C4-2B (cell line): ENCODE data around the gene AGL.
A peak's percentile ranks its signal among the peaks of the same experiment; 100 is the strongest.

Experiments used
- H3K27ac ChIP-seq: fragments of 450-650 bp; 2 replicates; pipeline ENCODE4 v1.5.1; 2017
- ZFX ChIP-seq: fragments of 450-650 bp; IDR thresholded peaks from 2 replicates; pipeline ENCODE4 v1.6.1; 2017
- TF ChIP-seq, protein P1 (sequence below): fragments of 450-650 bp; conservative IDR thresholded peaks from 2 replicates; pipeline ENCODE4 v1.5.1; 2017; ENCODE audit warnings: mild to moderate bottlenecking

AGL gene

DNA sequence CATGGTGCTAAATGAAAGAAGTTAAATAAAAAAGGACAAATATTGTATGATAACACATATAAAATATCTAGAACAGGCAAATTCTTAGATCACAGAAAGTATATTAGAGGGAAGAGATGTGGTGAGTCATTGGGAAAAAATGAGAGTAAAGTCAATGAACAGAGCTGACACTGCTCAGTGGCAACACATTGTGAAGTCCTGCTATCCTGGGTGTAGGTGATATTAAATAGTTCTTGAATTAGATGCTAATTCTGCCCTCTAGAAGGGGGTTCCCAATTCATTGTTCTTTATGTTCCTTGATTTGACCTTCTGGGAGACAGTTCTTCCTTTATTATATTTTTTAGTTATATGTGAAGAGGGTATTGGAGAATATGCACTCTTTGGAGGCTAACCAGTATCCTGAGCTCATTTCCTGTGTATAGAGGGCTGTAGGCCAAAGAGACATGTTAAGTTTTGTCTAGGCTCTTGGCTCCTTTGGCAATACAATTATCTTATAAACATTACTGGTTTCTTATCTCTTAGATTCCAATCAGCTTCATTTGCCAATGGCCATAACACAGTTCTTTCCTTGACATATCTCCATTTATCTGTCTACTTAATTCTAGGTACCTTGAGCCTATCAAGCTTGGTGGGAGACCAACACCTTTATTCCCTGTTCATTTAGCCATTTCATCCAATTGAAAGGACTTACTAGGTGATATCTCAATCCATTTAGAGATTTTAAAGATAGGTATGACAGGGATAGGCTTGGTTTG, 113.1 kb downstream of the AGL start:
- TF ChIP-seq, protein P1, sequence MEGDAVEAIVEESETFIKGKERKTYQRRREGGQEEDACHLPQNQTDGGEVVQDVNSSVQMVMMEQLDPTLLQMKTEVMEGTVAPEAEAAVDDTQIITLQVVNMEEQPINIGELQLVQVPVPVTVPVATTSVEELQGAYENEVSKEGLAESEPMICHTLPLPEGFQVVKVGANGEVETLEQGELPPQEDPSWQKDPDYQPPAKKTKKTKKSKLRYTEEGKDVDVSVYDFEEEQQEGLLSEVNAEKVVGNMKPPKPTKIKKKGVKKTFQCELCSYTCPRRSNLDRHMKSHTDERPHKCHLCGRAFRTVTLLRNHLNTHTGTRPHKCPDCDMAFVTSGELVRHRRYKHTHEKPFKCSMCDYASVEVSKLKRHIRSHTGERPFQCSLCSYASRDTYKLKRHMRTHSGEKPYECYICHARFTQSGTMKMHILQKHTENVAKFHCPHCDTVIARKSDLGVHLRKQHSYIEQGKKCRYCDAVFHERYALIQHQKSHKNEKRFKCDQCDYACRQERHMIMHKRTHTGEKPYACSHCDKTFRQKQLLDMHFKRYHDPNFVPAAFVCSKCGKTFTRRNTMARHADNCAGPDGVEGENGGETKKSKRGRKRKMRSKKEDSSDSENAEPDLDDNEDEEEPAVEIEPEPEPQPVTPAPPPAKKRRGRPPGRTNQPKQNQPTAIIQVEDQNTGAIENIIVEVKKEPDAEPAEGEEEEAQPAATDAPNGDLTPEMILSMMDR = no peak
- TF ChIP-seq ZFX = no peak
- no peak overlapping the region for H3K27ac ChIP-seq

DNA sequence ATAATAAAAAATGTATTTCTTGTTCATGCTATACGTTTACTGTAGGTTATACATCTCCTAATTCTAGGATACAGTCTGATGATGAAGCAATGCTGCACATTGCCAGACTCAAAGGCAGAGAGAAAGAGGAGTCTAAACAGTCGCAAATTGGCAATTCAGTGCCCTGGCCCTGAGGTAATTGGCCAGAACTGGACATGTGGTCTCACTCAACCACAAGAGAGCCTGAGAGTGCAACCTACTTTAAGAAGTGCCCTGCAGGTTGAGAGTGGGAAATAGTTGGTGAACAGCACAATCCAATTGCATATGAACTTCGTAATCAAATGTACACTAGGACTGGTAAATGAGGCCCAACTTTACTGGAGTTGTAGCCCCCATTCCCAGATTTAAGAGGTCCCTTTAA, 114.6 kb downstream of the AGL start:
- H3K27ac ChIP-seq = peak overlapping the region; percentile 59; the same call in 1 of the 2 replicates
- TF ChIP-seq, protein P1 = no peak
- no peak for TF ChIP-seq ZFX

DNA sequence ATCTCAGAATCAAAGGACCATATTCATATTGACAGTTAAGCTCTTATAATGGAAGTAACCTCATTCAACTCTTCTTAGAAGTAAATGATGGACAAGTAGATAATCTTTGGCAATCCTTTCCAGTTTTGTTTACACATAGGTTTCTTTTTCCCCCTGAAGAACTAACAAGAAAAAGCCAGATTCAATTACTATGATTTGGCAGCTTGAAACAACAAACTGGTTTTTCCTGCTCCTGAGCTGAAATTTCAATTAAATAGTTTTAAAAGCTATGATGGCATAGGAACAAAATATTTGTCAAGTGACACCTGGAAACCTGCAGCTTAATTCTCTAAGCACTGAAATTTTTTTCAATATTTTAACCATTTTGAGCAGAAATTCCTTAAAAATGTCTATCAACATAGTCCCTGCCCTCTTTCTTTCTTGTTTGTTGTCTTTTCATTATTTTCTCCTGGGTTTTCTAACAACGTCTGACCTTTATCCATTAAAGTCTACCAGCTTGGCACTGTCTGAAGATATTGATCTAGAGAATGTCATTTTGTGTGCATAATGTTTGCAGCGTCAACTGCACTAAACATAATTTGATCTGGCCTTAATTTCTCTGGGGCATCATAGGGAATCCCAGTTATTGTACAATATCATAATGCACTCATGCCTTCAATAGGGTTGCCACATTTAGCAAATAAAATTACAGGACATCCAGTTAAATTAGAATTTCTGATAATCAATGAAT, 115.7 kb downstream of the AGL start:
- peak overlapping the region; percentile 82 for H3K27ac ChIP-seq
- no peak for TF ChIP-seq ZFX
- TF ChIP-seq, protein P1 = no peak

DNA sequence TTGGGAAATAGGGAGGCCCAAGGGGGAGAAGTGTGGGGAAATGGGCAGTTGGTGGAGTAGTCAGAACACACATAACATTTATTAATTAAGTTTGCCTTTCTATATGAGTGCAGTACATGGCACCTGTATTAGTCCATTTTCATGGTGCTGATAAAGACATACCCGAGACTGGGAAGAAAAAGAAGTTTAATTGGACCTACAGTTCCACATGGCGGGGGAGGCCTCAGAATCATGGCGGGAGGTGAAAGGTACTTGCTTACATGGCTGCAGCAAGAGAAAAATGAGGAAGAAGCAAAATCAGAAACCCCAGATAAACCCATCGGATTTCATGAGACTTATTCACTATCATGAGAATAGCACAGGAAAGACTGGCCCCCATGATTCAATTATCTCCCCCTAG, 118.1 kb downstream of the AGL start:
- TF ChIP-seq, protein P1 = no peak
- no peak for TF ChIP-seq ZFX
- no peak overlapping the region for H3K27ac ChIP-seq

DNA sequence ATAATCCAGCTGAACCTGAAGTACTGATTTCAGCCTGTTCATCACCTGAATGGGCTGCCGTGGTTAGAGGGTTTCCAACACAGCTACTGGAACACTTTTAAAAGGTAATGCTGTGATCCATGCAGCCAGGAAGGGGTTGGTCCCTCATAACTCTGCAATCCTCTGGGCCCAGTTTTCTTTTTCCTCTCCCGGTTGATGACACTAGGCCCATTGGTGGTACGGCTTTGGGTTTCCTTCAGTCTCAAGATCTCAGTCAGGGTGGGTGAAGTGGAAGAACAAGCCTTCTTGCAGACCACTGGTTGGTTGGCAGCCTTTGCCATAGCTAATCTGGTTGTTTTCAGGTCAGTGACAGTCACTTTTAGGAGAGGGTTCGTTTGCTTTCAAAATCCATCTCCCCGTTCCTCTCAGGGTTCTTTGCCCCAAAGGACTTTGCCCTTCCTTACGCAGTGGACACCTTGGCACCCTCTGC, 119.1 kb downstream of the AGL start:
- H3K27ac ChIP-seq = peak overlapping the region; percentile 79
- no peak for TF ChIP-seq ZFX
- TF ChIP-seq, protein P1 = no peak

DNA sequence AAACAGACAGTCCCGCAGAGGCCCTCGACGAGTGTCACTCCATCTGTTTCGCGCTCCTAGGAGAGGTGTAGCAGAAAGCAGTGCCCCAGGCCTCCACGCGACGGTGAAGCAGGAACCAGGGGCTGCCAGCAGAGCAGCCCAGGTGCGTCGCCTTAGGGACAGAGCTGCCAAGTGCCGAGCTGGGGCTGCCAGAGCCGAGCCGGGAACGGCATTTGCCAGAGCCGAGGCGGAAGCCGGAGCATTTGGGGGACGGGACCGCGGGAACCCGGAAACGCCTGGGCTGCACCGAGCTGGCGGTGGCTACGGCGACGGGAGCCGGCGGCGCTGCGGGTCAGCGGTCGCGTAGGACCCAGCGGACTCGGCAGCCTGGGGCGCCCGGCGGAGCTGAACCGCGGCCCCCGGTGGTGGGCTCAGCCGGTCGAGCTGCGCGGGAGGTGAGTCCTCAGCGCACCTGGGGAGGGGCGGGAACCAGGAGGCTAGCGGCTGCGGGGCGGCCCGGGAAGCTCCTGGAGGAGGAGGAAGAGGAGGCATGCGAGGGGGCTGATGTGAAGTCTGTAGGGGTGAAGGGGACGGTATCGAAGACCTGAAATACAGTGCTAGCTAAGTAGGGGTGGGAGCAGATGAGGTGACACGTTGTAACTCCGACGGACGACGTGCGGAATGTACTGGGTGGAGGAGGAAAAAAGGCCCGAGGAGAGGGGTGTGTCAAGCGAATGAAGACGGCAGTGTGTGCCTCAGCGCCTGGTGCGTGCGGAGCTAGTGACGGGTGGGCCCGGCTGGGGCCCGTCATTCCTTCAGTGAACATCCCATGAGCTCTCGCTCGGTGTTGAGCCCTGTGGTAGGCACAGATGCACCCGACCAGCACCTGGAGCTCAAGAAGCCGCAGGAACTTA, 119.8 kb downstream of the AGL start, which contains the start of gene SLC35A3:
SLC35A3 (plus strand) TSS at position 268 of the 893 bp plus-strand sequence. CDS start 23,559 bp downstream, outside the sequence.
- TF ChIP-seq ZFX = peak; percentile 50
- TF ChIP-seq, protein P1 = no peak; the same call in 1 of the 2 replicates
- peak within 1 kb of the TSS; percentile 79 for H3K27ac ChIP-seq
